H4 (cell line): ENCODE measurements around the gene PGA5. TPM values are rescaled to one million over a fixed set of nuclear protein-coding genes. Genes with fewer than 3 reads are reported as not detected.

Experiments
- DNase-seq: peaks from one replicate; pipeline ENCODE4 v3.0.0-alpha.2; 2015; ENCODE audit warnings: low spot score
- total RNA-seq: library from RNA; depleted of rRNA; stranded (reverse); fragments of >200 nt; shearing (Covaris generic); gene quantifications from 2 replicates; pipeline ENCODE4 v1.2.3, GENCODE V29; 2014

The PGA5 gene
- total RNA-seq, 1 experiment from 2014 or later, result not detected

DNA sequence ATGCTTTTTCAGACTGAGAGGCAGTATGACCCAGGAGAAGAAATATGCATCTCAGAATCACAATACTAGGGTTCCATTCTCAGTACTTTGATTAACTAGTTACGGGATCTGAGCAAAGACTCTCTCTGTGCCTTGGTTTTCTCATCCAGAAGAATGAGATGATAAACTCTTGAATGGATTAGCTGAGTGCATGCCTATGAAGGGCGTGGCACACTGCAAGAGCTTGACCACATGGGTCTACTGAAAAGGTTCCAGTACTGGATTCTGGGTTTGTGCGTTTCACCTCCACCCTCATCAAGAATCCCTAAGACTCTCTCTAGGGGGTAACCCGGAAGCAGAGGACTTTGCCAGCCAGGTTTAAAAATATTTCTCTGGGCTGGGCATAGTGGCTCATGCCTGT is 25.6 kb downstream of the PGA5 start:
- no peak for DNase-seq

DNA sequence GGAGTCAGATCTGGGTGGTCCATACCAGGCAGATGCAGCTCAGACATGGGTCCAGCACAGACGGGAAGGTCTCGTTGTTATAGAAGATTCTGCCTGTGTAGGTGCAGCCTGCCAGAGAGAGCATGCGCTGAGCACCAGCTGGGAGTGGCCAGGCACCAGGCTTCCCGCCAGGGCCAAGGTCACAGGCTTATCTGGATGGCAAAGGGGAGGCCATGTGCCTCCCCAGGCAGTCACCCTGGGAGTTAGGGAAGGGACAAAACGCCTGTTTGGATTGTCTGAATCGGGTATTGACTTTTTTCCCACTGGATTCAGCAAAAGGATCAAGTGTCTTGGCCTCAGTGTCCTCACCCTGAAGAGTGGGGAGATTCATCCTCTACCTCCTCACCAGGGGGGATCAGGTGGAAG is 26.5 kb downstream of the PGA5 start:
- DNase-seq, result no peak

DNA sequence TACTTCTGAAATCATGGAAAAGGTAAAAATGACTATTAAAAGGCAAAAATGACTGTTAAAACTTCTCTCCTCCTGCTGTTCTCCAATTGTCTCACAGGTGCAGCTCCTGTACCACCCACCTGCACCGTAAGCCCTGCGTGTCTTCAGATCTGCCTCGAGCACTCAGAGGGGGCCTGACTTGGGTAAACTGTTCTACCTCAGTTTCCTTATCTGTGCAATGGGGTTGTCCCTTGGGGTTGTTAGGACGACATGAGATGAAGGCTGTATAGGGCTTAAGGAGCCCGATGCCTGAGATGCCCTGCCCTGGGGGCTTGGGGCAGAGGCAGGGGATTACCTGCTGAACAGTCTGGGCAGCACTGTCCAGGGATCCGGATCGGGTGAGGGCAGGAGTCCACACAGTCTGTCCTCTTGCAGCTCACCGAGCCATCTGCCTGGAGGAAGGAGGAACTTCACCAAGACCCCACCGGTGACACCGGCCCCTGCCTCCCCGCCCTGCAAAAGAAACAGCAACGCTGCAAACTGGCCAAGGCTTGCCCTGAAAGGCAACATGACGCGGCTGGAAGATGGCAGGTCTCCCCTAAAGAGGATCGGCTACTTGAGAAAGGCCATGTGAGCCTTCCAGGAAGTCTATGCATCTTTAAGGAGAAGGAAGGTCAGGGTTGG is 27.7 kb downstream of the PGA5 start:
- DNase-seq, result no peak

DNA sequence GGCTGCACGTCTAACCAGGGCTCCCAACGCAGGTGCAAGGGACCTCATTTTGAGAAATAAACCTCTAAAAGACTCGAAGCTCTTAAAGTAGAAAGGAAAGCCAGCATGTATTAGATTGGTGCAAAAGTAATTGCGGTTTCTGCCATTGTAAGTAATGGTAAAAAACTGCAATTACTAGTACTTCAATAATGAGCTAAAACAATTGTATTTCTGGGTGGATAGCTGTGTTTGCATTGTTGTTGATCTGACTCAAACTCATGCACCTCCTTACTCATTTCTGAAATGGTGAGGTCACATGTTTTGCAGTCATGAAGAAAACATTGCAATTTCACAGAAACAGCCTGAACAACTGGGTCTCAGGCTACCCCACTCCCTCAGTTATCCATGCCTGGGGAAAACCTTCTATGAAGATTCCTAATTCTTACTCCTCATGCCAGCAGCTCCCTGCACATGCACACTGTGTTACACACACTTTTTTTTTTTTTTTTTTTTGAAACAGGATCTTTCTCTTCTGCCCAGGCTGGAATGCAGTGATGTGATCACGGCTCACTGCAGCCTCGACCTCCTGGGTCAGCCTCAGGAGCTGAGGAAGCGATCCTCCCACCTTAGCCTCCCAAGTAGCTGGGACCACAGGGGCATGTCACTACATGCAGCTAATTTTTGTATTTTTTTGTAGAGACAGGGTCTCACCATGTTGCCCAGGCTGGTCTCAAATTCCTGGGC is 29.5 kb downstream of the PGA5 start:
- no peak for DNase-seq

DNA sequence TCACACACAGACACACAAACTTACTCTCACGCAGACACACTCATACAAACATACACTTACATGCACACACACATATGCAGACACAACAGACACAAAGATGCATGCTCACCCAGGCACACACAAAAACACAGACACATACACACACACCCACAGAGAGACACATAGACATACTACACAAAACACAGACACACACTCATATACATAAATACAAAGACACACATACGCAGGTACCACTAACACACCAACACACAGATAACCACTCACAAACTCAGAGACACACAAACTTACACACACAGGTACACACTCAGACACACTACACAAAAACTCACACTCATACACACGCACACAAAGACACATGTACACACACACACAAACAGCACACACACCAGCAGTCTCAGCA is 31.8 kb downstream of the PGA5 start:
- no peak for DNase-seq

DNA sequence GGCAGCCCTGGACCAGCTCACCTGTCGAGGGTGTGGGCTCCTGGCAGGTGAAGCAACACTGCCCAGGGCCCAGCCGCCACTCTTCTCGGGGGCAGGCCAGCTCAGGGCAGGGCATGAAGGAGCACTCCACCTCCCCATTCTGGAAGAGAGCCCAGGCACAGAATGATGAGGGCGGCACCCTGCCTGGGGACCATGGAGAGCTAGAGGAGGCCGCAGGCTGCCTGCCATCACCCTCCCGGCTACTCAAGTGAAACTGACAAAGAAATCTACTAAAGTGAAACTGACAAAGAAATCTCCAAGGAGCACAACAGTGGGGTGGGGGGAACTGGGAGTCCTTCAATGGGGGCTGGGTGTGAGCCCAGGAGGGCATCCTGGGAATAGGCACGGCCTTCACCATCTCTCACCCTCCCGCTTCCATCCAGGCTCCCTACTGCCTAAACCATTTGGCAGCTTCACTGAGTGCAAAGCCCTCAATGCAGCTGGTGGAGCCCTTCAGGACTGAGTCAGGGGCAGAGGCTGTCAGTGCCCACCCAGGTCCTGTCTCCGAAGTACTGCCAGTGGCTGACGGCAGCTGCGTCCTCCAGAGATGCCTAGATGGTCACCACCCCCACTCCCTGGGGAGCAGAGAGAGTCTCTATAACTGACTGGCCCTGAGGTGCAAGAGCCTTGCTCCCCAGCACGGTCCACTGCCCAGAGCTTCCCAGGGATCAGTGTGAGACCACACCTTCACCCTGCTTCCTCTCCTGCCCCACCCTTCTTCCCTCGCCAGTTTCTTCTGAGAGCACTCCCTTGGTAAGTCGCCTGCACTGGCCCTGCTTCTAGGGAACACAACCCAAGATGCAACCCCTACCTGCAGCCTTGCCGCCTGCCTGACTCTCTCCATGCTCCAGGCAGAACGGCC is 32.5 kb downstream of the PGA5 start:
- DNase-seq, result no peak

DNA sequence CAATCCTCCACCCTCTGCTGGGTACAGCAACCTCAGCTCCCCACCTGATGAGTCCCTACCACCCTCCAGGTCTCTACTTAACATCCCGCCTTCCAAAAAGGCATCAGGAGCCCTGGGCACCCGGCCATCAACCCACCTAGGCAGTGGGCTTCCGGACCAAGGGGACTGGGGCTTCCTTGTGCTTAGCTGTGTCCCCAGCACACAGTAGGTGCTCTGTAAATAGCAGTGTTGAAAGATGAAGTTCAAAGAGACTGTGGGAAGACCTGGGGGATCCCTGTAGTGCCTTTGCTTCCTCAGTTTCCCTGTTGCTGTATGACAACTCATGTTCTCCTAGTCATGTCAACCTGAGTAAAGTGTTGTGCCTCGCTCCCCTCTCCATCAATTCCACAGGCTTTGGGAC is 33.1 kb downstream of the PGA5 start:
- DNase-seq, result no peak

DNA sequence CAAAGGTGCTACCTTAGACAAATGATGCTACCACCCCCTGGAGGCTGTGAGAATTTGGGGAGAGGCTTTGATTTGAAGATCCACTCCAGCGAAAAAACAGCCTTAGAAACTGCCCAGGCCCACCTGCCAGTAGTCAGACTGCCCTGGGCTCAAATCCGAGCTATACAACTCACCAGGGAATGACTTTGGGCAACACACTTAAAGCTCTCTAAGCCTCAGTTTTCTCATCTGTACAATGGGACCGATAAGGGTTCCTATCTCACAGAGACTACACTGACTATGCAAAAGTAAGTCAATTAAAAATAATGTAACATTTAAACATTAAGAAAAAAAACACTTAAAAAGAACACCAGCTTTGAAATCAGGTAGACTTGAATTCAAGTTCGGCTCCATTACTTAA is 34.2 kb downstream of the PGA5 start:
- no peak for DNase-seq

DNA sequence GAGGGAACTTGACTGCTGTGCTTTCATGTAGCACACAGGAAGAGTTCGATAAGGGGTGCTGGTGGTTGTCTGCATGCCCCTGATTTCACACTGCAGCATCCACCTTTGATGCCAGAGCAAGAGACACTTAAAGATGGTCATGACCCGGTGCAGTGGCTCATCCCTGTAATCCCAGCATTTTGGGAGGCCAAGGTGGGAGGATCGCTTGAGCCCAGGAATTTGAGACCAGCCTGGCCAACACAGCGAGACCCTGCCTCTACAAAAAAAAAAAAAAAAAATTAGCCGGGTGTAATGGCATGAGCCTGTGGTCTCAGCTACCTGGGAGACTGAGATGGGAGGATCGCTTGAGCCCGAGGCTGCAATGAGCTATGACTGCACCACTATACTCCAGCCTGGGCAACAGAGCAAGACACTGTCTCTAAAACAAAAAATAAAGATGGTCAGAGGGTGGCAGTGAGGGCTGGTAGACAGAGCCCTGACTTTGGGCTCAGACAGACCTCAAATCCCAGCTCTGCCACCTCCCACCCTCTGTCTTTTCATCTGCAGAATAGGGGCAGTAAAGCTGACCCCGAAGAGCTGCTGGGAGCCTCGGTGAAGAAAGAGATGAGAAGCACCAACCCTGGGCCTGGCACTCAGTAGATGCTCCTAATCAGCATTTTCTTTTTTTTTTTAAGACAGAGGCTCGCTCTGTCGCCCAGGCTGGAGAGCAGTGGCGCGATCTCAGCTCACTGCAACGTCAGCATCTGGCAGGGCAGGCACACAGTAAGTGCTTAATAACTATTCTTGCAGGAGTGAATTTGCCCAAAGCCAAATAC is 36.4 kb downstream of the PGA5 start:
- DNase-seq, result no peak

DNA sequence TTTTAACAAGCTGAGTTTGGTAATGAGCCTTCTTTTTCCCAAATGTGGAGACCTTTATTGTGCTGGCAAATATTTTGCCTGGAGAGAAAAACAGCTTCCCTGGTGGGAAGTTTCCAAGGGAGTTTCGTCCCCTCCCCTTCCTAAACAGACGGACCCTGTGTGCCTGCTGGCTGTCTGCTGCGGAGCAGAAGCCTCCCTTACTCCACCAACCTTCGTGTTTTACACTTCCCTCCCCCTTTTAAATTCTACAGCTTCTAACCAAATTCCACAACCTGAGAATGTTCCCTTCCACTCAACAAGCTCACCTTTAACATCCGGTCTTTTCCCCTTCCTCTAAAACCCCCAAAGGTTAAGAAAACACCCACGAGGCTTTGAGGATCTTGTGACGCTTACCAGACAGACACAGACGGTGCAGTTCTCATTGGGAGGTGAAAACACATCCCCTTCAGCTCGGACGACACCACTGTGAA is 37.1 kb downstream of the PGA5 start:
- DNase-seq, result no peak

DNA sequence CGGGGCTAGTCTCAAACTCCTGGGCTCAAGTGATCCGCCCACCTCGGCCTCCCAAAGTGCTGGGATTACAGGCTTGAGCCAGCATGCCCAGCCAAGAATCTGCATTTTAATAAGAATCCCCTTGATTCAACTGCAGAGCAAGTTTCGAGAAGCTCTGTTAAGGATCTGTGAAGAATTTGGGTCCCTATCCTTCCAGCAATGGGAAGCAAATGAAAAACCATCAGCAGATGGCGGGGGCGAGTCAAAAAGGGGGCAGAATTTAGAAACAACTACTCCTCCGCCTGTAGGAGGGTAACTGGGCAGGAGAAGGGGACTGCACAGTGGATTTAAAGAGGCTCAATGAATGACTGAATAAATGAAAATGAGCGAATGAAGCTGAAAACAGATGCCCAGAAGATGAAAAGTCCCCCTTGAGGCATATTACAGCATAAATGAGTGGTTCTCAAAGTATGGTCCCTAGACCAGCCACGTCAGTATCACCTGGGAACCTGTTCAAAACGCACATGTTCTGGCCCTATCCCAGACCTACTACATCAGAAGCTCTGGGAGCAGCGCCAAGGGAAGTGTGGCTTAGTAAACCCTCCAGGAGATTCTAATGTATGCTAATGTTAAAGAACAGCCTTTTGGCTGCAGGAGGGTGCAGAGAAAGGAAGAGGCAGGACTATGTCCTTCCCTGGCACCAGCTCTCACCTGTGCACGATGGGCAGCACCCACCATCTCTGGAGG is 39.1 kb downstream of the PGA5 start:
- DNase-seq, result no peak

DNA sequence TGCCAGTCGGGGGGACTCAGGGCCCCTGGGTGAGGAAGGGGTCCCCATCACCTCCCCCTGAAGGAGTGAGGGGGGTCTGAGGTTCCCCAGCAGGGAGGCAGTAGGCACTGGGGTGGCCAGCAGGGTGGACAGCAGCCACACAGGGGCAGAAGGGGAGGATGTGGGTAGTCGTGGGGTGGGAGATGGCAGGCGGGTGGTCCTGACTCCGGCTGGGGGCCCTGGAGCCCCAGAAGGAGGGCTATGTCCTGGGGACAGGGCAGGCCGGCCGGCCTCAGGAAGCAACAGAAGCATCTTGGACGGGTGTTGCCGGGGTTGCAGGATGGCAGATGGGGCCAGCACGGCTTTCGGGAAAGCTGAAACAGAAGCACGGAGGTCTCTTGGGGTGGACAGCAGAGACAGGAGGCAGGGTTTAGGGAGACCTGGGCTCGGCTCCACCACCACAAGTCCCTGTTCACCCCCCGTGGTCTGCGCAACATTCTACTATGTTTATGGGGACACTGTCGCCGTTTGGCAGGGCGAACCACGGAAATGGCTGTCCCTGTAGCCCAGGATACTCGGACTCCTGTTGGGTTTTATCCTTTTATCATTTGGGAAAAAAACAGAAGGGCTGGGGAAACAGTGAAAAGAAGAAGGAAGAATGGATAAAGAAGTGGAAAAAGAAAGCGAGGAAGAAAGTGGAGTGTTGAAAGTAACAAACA is 40.1 kb downstream of the PGA5 start:
- no peak for DNase-seq

DNA sequence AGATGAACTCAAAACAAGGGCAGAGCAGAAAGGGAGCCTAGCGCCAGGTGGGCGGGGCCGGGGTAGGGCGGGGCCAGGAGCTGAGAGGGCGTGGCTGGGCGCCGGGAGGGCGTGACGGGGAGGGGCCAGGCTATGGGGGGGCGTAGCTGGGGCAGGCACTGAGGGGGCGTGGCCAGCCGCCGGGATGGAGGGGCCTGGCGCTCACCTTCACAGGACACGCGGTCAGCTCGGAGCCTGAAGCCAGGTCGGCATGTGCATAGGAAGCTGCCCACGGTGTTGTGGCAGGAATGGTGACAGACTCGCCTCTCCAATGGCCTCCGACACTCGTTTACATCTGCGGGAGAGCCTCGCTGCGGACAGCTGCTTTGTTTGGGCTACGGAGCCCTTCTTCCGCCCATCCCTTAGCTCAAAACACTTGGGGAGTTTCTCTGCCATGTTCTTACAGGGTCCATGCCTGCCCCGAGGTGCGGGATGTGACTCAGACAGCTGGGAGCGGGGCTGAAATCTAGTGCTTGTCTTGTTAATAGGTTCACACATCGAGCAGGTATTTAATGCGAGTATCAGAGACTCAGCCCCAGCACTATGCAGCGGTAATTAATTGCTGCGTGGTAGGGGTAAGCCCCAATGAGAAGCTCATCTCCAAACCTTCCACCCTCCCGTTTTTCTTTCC is 40.7 kb downstream of the PGA5 start:
- no peak for DNase-seq

DNA sequence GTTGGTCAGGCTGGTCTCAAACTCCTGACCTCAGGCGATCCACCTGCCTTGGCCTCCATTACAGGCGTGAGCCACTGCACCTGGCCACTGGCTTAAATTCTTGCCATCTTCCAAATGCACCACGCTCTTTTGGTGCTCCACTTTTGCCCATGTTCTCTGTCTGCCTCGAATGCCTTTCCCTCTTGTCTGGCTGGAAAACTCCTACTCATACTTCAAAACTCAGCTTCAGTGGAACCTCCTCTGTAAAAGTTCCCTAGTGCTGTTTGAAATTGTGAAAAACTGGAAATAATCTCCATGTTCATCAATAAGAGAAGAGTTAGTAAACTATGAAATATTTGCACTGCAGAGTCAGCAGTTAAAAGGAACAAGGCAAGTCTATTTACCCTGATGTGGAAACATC is 42.6 kb downstream of the PGA5 start:
- DNase-seq, result no peak

DNA sequence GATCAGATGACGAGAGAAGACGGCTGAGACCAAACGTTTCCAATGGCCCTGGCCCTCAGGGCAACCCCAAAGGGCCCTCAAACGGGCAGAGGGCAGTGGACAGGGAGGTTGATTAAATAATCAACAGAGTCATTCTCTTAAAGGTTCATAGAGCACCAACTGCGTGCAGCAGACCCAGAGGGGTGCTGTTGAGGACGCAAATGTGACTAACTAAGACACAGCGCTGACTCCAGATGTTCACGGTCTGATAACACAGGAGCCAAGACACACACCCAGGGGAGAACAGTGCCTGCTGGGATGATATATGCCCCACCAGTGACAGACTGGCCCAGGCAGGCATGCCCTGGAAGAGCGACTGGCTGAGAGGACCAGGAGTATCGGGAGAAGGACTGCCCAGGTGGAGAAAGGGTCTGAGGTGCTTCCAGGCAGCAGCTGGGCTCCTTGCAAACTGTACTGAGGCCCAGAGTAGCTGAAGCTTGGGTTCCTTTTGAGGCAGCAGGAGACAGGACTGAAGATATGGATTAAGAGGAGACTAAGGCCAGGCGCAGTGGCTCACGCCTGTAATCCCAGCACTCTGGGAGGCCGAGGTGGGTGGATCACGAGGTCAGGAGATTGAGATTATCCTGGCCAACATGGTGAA is 46.5 kb downstream of the PGA5 start:
- no peak for DNase-seq

DNA sequence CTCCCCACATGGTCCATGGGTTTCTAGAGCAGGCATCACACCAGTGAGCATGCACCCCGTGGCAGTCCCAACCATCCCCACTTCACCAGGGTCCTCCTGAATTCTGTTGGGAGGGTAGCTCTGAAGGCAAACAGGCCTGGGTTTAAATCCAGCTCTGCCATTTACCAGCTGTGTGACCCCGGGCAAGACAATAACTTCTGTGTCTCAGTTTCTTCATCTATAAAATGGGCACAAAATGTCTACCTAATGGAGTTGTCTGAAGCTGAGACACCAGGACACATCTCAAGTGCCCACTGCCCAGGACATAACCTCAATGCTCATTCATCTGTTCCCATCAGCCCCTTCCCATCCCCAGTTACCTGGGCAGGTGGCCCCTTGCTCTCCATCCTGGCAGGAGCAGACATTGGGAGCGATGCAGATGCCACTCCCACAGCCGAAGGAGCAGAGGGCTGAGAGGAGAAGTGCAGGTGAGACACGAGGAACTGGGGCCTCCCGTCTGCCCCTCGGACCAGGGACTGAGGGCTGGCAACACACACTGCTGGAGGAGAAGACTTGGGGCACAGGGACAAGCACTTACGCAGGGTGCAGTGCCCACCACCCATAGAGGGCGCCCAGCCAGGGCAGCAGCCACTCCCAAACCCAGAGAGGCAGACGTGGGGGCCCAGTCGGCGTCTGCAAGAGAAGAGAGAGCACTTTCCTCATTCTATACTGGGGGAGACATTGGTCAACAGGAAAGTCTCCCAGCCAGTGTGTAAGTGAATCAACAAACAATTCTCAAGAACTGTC is 50.1 kb downstream of the PGA5 start:
- no peak for DNase-seq

DNA sequence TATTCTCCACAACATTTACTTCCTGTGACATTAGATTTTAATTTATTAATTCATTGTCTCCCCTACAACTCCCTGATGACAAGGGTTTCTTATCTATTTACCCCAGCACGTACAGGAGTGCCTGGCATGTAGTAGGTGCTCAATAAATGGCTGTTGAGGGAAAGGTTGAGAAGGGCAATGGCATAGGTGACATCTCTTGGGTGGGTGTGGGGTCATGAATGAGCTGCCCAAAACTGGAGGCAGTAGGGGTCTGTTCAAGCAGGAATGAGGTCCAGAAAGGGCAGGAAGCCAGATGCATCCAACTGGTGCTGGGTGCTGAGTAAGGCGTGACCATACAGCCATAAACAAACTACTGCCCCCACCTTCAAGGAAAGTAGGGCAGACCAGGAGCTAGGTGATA is 51.4 kb downstream of the PGA5 start:
- DNase-seq, result no peak
